A673 (cell line): Measurements from ENCODE around the gene CCDC12. TPM values are rescaled to one million over a fixed set of nuclear protein-coding genes. Genes with fewer than 3 reads are reported as not detected.

Experiments used
- BruUV-seq: library from RNA; stranded (reverse); fragments of 400-500 nt; replicated peaks from 2 replicates; lab custom pipeline; 2021; lab: Mats Ljungman, UMichigan
- CTCF ChIA-PET: fragments of 300-600 bp; sonication (Branson Sonifier 250); formaldehyde crosslinking; loops from one replicate; lab custom pipeline; 2022; ENCODE audit warnings: antibody characterized with exemption; lab: Charles Lee
- POLR2A ChIA-PET: fragments of 300-600 bp; sonication (Branson Sonifier 250); formaldehyde crosslinking; loops from one replicate; lab custom pipeline; 2022; ENCODE audit warnings: antibody characterized with exemption; ENCODE audit not compliant: low non-redundant PET; lab: Charles Lee
- DNase-seq: peaks from one replicate; pipeline ENCODE4 v3.0.0-alpha.2; 2015; ENCODE audit warnings: low spot score
- H3K27ac ChIP-seq: fragments of 200-600 bp; sonication (generic); 2 replicates; pipeline ENCODE4 v1.5.1; 2016; ENCODE audit warnings: mixed run types, low read depth, mild to moderate bottlenecking, mixed read lengths, antibody characterized with exemption, low read length; ENCODE audit not compliant: poor library complexity, severe bottlenecking
- H3K27me3 ChIP-seq: fragments of 200-600 bp; sonication (generic); replicated peaks from 2 replicates; pipeline ENCODE4 v1.6.1; 2017; ENCODE audit warnings: mixed run types, low read depth, mild to moderate bottlenecking, mixed read lengths, antibody characterized with exemption, low read length; ENCODE audit not compliant: insufficient read depth, poor library complexity
- H3K36me3 ChIP-seq: fragments of 200-600 bp; sonication (generic); 2 replicates; pipeline ENCODE4 v1.6.1; 2016; ENCODE audit warnings: mixed run types, mild to moderate bottlenecking, mixed read lengths, antibody characterized with exemption, low read length; ENCODE audit not compliant: insufficient read depth, poor library complexity, severe bottlenecking
- H3K4me1 ChIP-seq: fragments of 200-600 bp; sonication (generic); 2 replicates; pipeline ENCODE4 v1.6.1; 2017; ENCODE audit warnings: mixed run types, mild to moderate bottlenecking, mixed read lengths, antibody characterized with exemption, low read length; ENCODE audit not compliant: insufficient read depth, poor library complexity, severe bottlenecking
- H3K4me3 ChIP-seq: fragments of 200-600 bp; sonication (generic); 2 replicates; pipeline ENCODE4 v1.5.1; 2016; ENCODE audit warnings: low read depth, mixed run types, mild to moderate bottlenecking, mixed read lengths, low read length; ENCODE audit not compliant: poor library complexity, severe bottlenecking
- H3K9me3 ChIP-seq: fragments of 200-600 bp; sonication (generic); 2 replicates; pipeline ENCODE4 v1.6.1; 2016; ENCODE audit warnings: mixed run types, low read depth, mild to moderate bottlenecking, mixed read lengths, antibody characterized with exemption, low read length; ENCODE audit not compliant: poor library complexity, severe bottlenecking
- EZH2 ChIP-seq: fragments of 200-600 bp; sonication (generic); IDR thresholded peaks from 2 replicates; pipeline ENCODE4 v1.6.1; 2017; ENCODE audit warnings: borderline replicate concordance, low read depth, mild to moderate bottlenecking, mixed read lengths, antibody characterized with exemption, low read length; ENCODE audit not compliant: poor library complexity, severe bottlenecking
- intact Hi-C: fragments of 100-400 bp; cut with micrococcal nuclease; formaldehyde crosslinking; loops from one replicate; pipeline ENCODE4 v1.10.0; 2022; ENCODE audit not compliant: unreplicated experiment
- total RNA-seq: library from RNA; stranded (reverse); gene quantifications from 2 replicates; pipeline ENCODE4 v1.2.3, GENCODE V29; 2021
- TF ChIP-seq, protein P1 (sequence below): fragments of 300-800, 200-600 bp; sonication (generic); conservative IDR thresholded peaks from 2 replicates; pipeline ENCODE4 v1.5.1; 2017; ENCODE audit warnings: low read depth, mild to moderate bottlenecking, antibody characterized with exemption, low read length, moderate library complexity, mixed read lengths

Gene CCDC12
- total RNA-seq, 1 experiment from 2014 or later = 28.2 TPM

DNA sequence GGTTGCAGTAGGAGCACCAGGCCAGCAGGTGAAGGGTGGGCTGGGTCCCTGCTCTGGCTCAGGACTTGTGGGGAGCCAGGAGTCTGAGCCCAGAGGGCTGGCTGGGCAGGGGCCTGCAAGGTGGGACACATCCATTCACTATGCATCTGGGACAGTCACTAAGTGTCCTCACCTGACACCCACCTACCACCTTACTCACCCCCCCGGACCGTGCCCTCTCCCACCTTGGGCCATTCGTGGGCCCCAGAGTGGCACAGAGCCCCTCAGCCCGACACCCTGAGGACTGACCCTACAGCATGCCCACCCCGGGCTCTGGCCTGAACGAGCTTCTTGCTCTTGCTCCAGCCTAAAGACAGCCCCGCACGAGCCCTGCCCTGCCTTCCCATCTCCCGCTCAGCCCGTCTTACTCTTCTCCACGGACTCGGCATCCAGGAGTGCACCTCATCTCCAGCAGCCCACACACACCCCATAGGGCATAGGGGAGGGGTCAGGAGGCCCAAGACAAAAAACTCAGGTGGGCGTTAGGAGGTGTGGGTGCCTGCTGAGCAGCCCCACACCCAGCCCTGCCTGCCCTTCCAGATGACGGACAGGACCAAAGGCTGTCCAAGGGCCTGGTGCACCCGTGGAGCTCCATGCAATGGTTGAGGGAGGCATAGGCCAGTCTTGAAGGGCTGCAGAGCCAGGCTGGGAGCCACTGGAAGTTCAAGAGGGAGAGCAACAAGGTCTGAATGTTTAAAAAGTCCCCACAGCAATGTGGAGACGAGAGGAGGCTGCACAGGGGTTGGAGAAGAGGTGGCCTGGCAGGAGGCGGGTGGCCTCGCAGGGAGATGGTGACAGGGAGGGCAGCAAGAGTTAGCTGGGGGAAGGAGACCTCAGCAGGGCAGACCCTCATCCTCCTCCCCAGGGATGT lies 72.0 kb downstream of the CCDC12 start:
- ChIA-PET CTCF (no interaction called here), POLR2A (no interaction called here)
- no peak for TF ChIP-seq EZH2
- TF ChIP-seq, protein P1, sequence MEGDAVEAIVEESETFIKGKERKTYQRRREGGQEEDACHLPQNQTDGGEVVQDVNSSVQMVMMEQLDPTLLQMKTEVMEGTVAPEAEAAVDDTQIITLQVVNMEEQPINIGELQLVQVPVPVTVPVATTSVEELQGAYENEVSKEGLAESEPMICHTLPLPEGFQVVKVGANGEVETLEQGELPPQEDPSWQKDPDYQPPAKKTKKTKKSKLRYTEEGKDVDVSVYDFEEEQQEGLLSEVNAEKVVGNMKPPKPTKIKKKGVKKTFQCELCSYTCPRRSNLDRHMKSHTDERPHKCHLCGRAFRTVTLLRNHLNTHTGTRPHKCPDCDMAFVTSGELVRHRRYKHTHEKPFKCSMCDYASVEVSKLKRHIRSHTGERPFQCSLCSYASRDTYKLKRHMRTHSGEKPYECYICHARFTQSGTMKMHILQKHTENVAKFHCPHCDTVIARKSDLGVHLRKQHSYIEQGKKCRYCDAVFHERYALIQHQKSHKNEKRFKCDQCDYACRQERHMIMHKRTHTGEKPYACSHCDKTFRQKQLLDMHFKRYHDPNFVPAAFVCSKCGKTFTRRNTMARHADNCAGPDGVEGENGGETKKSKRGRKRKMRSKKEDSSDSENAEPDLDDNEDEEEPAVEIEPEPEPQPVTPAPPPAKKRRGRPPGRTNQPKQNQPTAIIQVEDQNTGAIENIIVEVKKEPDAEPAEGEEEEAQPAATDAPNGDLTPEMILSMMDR = no peak
- Histone ChIP-seq H3K27ac (no peak overlapping the region), H3K4me1 (no peaks in the 10 kb centered on the region), H3K9me3 (no peaks in the 10 kb centered on the region), H3K4me3 (no peak overlapping the region), H3K27me3 (no peaks in the 10 kb centered on the region), H3K36me3 (no peaks in the 10 kb centered on the region)
- intact Hi-C loops = loop anchor here (5.0 kb wide), 1 partner anchor 37 kb away; no protein-coding TSS in a partner anchor
- DNase-seq = no peak
- BruUV-seq = no TSS peak

DNA sequence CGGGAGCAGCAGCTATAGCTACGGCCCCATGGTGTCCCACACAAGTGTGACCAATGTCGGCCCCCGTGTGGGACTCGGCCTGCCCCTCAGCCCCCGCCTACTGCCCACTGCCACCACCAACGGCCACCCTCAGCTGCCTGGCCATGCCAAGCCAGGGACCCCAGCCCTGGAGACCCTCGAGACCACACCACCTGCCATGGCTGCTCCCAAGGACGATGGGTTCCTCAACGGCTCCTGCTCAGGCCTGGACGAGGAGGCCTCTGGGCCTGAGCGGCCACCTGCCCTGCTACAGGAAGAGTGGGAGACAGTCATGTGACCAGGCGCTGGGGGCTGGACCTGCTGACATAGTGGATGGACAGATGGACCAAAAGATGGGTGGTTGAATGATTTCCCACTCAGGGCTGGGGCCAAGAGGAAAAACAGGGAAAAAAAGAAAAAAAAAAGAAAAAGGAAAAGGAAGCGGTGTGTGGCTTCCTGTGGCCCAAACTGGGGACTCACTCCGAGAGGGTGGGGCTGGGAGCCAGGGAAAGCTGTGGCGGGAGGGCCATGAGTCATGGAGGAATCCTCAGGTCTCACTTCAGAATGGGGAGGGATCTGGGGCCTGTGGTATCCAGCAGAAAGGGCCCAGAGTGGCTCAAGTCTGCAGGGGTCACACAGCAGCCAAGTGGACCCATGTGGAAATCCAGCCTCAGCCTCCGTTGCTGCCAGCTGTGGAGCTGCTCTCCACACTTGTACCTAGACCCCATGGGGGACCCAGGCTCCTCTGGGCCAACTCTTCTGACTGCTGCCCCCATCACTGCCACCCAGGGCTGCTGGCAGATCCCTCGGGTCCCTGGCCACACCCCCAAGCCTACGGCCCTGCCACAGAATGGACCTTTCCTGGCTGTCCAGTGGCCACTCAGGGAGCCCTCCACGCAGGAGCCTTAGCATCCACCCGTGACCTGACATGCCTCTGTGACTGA lies 72.9 kb downstream of the CCDC12 start:
- H3K27ac ChIP-seq = no peak overlapping the region
- intact Hi-C loops = no loop called here
- DNase-seq = no peak
- ChIA-PET CTCF (no interaction called here), POLR2A (no interaction called here)
- TF ChIP-seq EZH2 = no peak
- TF ChIP-seq, protein P1 = no peak
- no TSS peak for BruUV-seq
- no peaks in the 10 kb centered on the region for H3K36me3 ChIP-seq
- no peaks in the 10 kb centered on the region for H3K9me3 ChIP-seq
- H3K4me3 ChIP-seq = no peak overlapping the region
- H3K27me3 ChIP-seq = no peaks in the 10 kb centered on the region
- H3K4me1 ChIP-seq = no peaks in the 10 kb centered on the region

DNA sequence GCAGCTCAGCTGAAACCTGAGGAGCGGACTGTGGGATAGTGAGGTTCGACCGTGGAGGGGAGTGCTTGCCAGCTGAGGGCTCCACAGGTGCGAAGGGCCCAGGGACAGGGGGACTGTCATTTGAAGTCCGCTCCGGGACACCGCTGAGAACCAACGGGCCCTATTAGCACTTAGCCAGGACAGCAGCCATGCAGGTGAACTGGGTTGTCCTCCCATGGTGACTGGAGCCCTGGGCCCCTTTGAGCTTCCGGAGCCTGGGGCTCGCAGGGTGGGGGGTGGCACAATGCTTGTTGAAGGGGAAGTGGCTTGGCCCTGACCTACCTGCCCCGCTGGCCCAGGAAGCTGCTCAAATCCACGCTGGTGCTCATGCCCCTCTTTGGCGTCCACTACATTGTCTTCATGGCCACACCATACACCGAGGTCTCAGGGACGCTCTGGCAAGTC lies 74.3 kb downstream of the CCDC12 start:
- CTCF ChIA-PET = no interaction called here
- Histone ChIP-seq H3K36me3 (no peaks in the 10 kb centered on the region), H3K27me3 (no peaks in the 10 kb centered on the region), H3K9me3 (no peaks in the 10 kb centered on the region), H3K4me3 (no peak overlapping the region), H3K27ac (no peak overlapping the region), H3K4me1 (no peaks in the 10 kb centered on the region)
- intact Hi-C loops = no loop called here
- no peak for DNase-seq
- no TSS peak for BruUV-seq
- no peak for TF ChIP-seq EZH2
- TF ChIP-seq, protein P1 = no peak
- POLR2A ChIA-PET = no interaction called here
